ENCODE data around the gene FHOD1.

- TF ChIP-seq KLF16 (tag by site-specific recombination; IDR thresholded peaks at IDR 0.05) (no peak), ZBTB1 (tag by site-specific recombination; IDR thresholded peaks at IDR 0.05) (no peak), ZNF23 (tag by site-specific recombination; IDR thresholded peaks at IDR 0.05; ENCODE audit: borderline replicate concordance) (no peak), ELK4 (IDR thresholded peaks at IDR 0.05; ENCODE audit: borderline replicate concordance, low read depth, low read length) (no peak), BCL11A (tag by site-specific recombination; IDR thresholded peaks at IDR 0.05; ENCODE audit: low read depth) (no peak), SETDB1 (IDR thresholded peaks at IDR 0.05; ENCODE audit: insufficient read length, low read length) (no peak), CTCF (tag by site-specific recombination; IDR thresholded peaks at IDR 0.05) (no peak), ZNF24 (tag by site-specific recombination; IDR thresholded peaks at IDR 0.05) (no peak), ZBTB26 (tag by site-specific recombination; optimal IDR thresholded peaks at IDR 0.05) (no peak), REST (tag by site-specific recombination; IDR thresholded peaks at IDR 0.05) (no peak)
Measured at GRCh38 chr16:67294938-67295361, 47.7 kb upstream of the FHOD1 start.

All from HEK293 (cell line).